GM12878 (cell line): ENCODE results near the gene CCL3. TPM values are rescaled to one million over a fixed set of nuclear protein-coding genes. Genes with fewer than 3 reads are reported as not detected.

Source experiments
- ATAC-seq: fragments of 200-7000 bp; cut with Tn5 transposase; 3 replicates; pipeline ENCODE4 v1.9.1; 2020; ENCODE audit warnings: mild to moderate bottlenecking, moderate library complexity
- BruUV-seq: library from RNA; stranded (reverse); fragments of 400-500 nt; replicated peaks from 2 replicates; lab custom pipeline; 2021; lab: Mats Ljungman, UMichigan
- CTCF ChIA-PET: fragments of 300-600 bp; sonication (Branson Sonifier 250); formaldehyde crosslinking; extraction: SDS; loops from one replicate; lab custom pipeline; 2021; ENCODE audit warnings: inconsistent platforms; lab: Yijun Ruan, JAX
- POLR2A ChIA-PET: fragments of 350-600 bp; formaldehyde crosslinking; extraction: SDS; loops from one replicate; lab custom pipeline; 2021; ENCODE audit warnings: inconsistent platforms; lab: Charles Lee
- RAD21 ChIA-PET: fragments of 300-600 bp; sonication (Branson Sonifier 250); formaldehyde crosslinking; loops from one replicate; lab custom pipeline; 2023; ENCODE audit warnings: antibody characterized with exemption; ENCODE audit not compliant: unreplicated experiment; lab: Charles Lee
- SMC1A ChIA-PET: fragments of 300-600 bp; sonication (Branson Sonifier 250); formaldehyde crosslinking; loops from one replicate; lab custom pipeline; 2023; ENCODE audit not compliant: unreplicated experiment, uncharacterized antibody; lab: Charles Lee
- DNase-seq: peaks from one replicate; pipeline ENCODE4 v3.0.0-alpha.2; 2011; ENCODE audit warnings: low read depth, low spot score
- FAIRE-seq: peaks from 3 replicates; lab custom pipeline; 2011; peaks lifted over from hg19 to GRCh38; lab: Jason Lieb, UNC
- H2AFZ ChIP-seq: 2 replicates; pipeline ENCODE4 v1.6.0; 2011; ENCODE audit warnings: low read depth, low read length, control low read depth; ENCODE audit not compliant: control insufficient read depth
- H3K27ac ChIP-seq: 2 replicates; pipeline ENCODE4 v1.5.1; 2011; ENCODE audit warnings: control low read depth; ENCODE audit not compliant: control insufficient read depth, insufficient read depth
- H3K27me3 ChIP-seq, 2 experiments: replicated peaks in 1 of 2; 2 replicates each; pipeline versions ENCODE4 v1.6.0 to v1.6.1; 2011; ENCODE audit warnings: low read length in 1 of 2; ENCODE audit not compliant: control insufficient read depth in 2 of 2, insufficient read depth in 2 of 2
- H3K36me3 ChIP-seq, 2 experiments: 2 replicates each; pipeline ENCODE4 v1.5.1; 2011; ENCODE audit warnings: low read length in 1 of 2; ENCODE audit not compliant: control insufficient read depth in 2 of 2, insufficient read depth in 2 of 2
- H3K4me1 ChIP-seq: 2 replicates; pipeline ENCODE4 v1.6.1; 2011; ENCODE audit warnings: mild to moderate bottlenecking, low read length, moderate library complexity, mixed read lengths; ENCODE audit not compliant: control insufficient read depth, insufficient read depth
- H3K4me2 ChIP-seq: 2 replicates; pipeline ENCODE4 v1.6.0; 2011; ENCODE audit warnings: control low read depth; ENCODE audit not compliant: control insufficient read depth, insufficient read depth
- H3K4me3 ChIP-seq: fragments of 200-600 bp; sonication (generic); 2 replicates; pipeline ENCODE4 v1.5.1; 2016
- H3K79me2 ChIP-seq: 2 replicates; pipeline ENCODE4 v1.6.0; 2011; ENCODE audit warnings: low read length; ENCODE audit not compliant: control insufficient read depth, insufficient read depth
- H3K9ac ChIP-seq: 2 replicates; pipeline ENCODE4 v1.8.0; 2011; ENCODE audit warnings: low read length, control low read depth, mixed read lengths; ENCODE audit not compliant: control insufficient read depth, insufficient read depth
- H3K9me3 ChIP-seq: replicated peaks from 3 replicates; pipeline ENCODE4 v1.5.1; 2011; ENCODE audit warnings: mild to moderate bottlenecking, low read length; ENCODE audit not compliant: control insufficient read depth, insufficient read depth
- H4K20me1 ChIP-seq: 2 replicates; pipeline ENCODE4 v1.6.0; 2011; ENCODE audit not compliant: control insufficient read depth, insufficient read depth
- ATF7 ChIP-seq: fragments of 450-650 bp; IDR thresholded peaks from 2 replicates; pipeline ENCODE4 v1.6.1; 2016; ENCODE audit warnings: low read depth, mild to moderate bottlenecking
- BCL3 ChIP-seq: IDR thresholded peaks from 2 replicates; pipeline ENCODE4 v1.6.1; 2011; ENCODE audit warnings: borderline replicate concordance, low read depth, mild to moderate bottlenecking, moderate library complexity, low read length; ENCODE audit not compliant: insufficient read depth, poor library complexity, severe bottlenecking
- HCFC1 ChIP-seq: fragments of 150-350 bp; IDR thresholded peaks from 2 replicates; pipeline ENCODE4 v1.6.1; 2014; ENCODE audit warnings: low read length
- LARP7 ChIP-seq: fragments of 450-650 bp; IDR thresholded peaks from 2 replicates; pipeline ENCODE4 v1.6.1; 2017; ENCODE audit warnings: mild to moderate bottlenecking
- RBBP5 ChIP-seq: fragments of 200-600 bp; sonication (generic); conservative IDR thresholded peaks from 2 replicates; pipeline ENCODE4 v1.6.1; 2016
- SIN3A ChIP-seq: IDR thresholded peaks from 2 replicates; pipeline ENCODE4 v1.6.1; 2012; ENCODE audit warnings: low read depth, low read length, improper control_type of control experiment
- SMARCA5 ChIP-seq: fragments of 450-650 bp; IDR thresholded peaks from 2 replicates; pipeline ENCODE4 v1.6.1; 2017; ENCODE audit warnings: mild to moderate bottlenecking
- TAF1 ChIP-seq: IDR thresholded peaks from 2 replicates; pipeline ENCODE4 v1.6.1; 2011; ENCODE audit warnings: mild to moderate bottlenecking, low read depth, low read length, borderline replicate concordance
- TBL1XR1 ChIP-seq: IDR thresholded peaks from 2 replicates; pipeline ENCODE4 v1.6.1; 2012; ENCODE audit warnings: low read depth, low read length, improper control_type of control experiment
- YBX1 ChIP-seq: fragments of 450-650 bp; IDR thresholded peaks from 2 replicates; pipeline ENCODE4 v1.6.1; 2016; ENCODE audit warnings: antibody characterized with exemption
- WGBS: methylation state at CpG from one replicate; pipeline ENCODE4 v1.1.6; 2016; ENCODE audit warnings: low lambda C conversion rate; ENCODE audit not compliant: insufficient replicate concordance, insufficient coverage; ENCODE audit errors: missing lambda C conversion rate; 5-methylcytosine and 5-hydroxymethylcytosine counted together
- in situ Hi-C: fragments of 300-500 bp; cut with MboI; formaldehyde crosslinking; loops from 9 replicates; pipeline ENCODE4 v1.14.3; 2018; ENCODE audit warnings: mixed read lengths
- intact Hi-C: fragments of 100-400 bp; cut with micrococcal nuclease; formaldehyde crosslinking; loops from one replicate; pipeline ENCODE4 v1.14.2; 2022; ENCODE audit not compliant: unreplicated experiment
- polyA plus RNA-seq, 11 experiments: library from polyadenylated mRNA; depleted of rRNA in 4 of 11; unstranded in 6 of 11; stranded (reverse) in 5 of 11; fragments of >200 nt; fragmentation: Nextera tagmentation in 4 of 11; fragmentation: Illumina TruSeq in 1 of 11; extraction: Ambion mirVana in 4 of 11; extraction: Trizol in 1 of 11; gene quantifications; 1 replicate in 1 of 11; 2 replicates in 10 of 11; pipeline versions ENCODE4 v1.2.1 to v1.2.3, GENCODE V29; 2011 to 2016; ENCODE audit warnings: inconsistent platforms in 2 of 11, missing spikeins in 2 of 11, low read depth in 1 of 11
- total RNA-seq, 4 experiments: library from RNA; depleted of rRNA in 3 of 4; stranded (reverse); fragments of >200 nt in 3 of 4; fragmentation: Illumina TruSeq in 1 of 4; extraction: Trizol in 1 of 4; gene quantifications; 2 replicates each; pipeline versions ENCODE4 v1.2.1 to v1.2.3, GENCODE V29; 2013 to 2021
- TF ChIP-seq, protein P1 (sequence below): IDR thresholded peaks from 2 replicates; pipeline ENCODE4 v1.6.1; 2011; ENCODE audit warnings: mild to moderate bottlenecking, low read depth, low read length, moderate library complexity; ENCODE audit not compliant: insufficient replicate concordance
- TF ChIP-seq, protein P2 (sequence below): fragments of 450-650 bp; IDR thresholded peaks from 2 replicates; pipeline ENCODE4 v1.6.1; 2014; ENCODE audit warnings: mild to moderate bottlenecking
- TF ChIP-seq, protein P3 (sequence below): fragments of 450-650 bp; conservative IDR thresholded peaks from 2 replicates; pipeline ENCODE4 v1.6.1; 2017; ENCODE audit warnings: mild to moderate bottlenecking, moderate library complexity
- TF ChIP-seq, protein P4 (sequence below): fragments of 450-650 bp; IDR thresholded peaks from 2 replicates; pipeline ENCODE4 v1.6.1; 2017; ENCODE audit warnings: mild to moderate bottlenecking, moderate library complexity

Gene CCL3
- total and polyA plus RNA-seq, 10 of the 15 experiments (the other 5 are each of a cell fraction or from before 2014, with no cell fraction given): 96.5 to 1,488 (median 199) TPM

- no peak for FAIRE-seq
- H3K4me3 ChIP-seq: no peak overlapping the region
- no peak overlapping the region for H3K27ac ChIP-seq
- peaks cover 34% of the 10 kb centered on the region for H3K4me1 ChIP-seq
- DNase-seq: no peak
- no peaks in the 10 kb centered on the region for H4K20me1 ChIP-seq
- intact Hi-C loops: loop anchor here (5.0 kb wide), 1 partner anchor 37 kb away; the partner anchor contains the start of gene CCL3
- H3K9ac ChIP-seq: no peak overlapping the region
- POLR2A ChIA-PET: interaction anchor here (1.1 to 4.4 kb wide), 2 partner anchors 12 to 56 kb away, joined by 3 to 16 read pairs; no protein-coding TSS in a partner anchor
- in situ Hi-C loops: loop anchor here (25.0 kb wide), 1 partner anchor 358 kb away; the partner anchor contains the start of gene ZNHIT3
- RAD21 ChIA-PET: interaction anchor here (1.4 to 4.5 kb wide), 3 partner anchors 11 to 40 kb away, joined by 4 to 28 read pairs (median 11); partner anchors contain the start of gene CCL3
- CTCF ChIA-PET: interaction anchor here (1.0 to 2.7 kb wide), 7 partner anchors 11 to 354 kb away, joined by 3 to 13 read pairs (median 6); no protein-coding TSS in a partner anchor
- 47% methylated on average over 1 of the region's 1 CpG for WGBS
- H2AFZ ChIP-seq: no peak overlapping the region
- H3K36me3 ChIP-seq: no peaks in the 10 kb centered on the region
- SMC1A ChIA-PET: interaction anchor here (1.0 to 11.5 kb wide), 9 partner anchors 9 to 356 kb away, joined by 3 to 128 read pairs (median 4); partner anchors contain the start of gene CCL3
- no peaks in the 10 kb centered on the region for H3K79me2 ChIP-seq
- H3K4me2 ChIP-seq: no peak overlapping the region
- BruUV-seq: no TSS peak
- peaks cover 18% of the 10 kb centered on the region for H3K9me3 ChIP-seq
- no peak for ATAC-seq
- no peaks in the 10 kb centered on the region for H3K27me3 ChIP-seq
- TF ChIP-seq YBX1 (no peak), ATF7 (no peak), TBL1XR1 (no peak), SMARCA5 (no peak), HCFC1 (no peak), SIN3A (no peak), LARP7 (no peak), TAF1 (no peak), RBBP5 (no peak), BCL3 (no peak)
- TF ChIP-seq, protein P1, sequence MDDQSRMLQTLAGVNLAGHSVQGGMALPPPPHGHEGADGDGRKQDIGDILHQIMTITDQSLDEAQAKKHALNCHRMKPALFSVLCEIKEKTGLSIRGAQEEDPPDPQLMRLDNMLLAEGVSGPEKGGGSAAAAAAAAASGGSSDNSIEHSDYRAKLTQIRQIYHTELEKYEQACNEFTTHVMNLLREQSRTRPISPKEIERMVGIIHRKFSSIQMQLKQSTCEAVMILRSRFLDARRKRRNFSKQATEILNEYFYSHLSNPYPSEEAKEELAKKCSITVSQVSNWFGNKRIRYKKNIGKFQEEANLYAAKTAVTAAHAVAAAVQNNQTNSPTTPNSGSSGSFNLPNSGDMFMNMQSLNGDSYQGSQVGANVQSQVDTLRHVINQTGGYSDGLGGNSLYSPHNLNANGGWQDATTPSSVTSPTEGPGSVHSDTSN: no peak
- TF ChIP-seq, protein P2, sequence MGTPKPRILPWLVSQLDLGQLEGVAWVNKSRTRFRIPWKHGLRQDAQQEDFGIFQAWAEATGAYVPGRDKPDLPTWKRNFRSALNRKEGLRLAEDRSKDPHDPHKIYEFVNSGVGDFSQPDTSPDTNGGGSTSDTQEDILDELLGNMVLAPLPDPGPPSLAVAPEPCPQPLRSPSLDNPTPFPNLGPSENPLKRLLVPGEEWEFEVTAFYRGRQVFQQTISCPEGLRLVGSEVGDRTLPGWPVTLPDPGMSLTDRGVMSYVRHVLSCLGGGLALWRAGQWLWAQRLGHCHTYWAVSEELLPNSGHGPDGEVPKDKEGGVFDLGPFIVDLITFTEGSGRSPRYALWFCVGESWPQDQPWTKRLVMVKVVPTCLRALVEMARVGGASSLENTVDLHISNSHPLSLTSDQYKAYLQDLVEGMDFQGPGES: no peak
- TF ChIP-seq, protein P3, sequence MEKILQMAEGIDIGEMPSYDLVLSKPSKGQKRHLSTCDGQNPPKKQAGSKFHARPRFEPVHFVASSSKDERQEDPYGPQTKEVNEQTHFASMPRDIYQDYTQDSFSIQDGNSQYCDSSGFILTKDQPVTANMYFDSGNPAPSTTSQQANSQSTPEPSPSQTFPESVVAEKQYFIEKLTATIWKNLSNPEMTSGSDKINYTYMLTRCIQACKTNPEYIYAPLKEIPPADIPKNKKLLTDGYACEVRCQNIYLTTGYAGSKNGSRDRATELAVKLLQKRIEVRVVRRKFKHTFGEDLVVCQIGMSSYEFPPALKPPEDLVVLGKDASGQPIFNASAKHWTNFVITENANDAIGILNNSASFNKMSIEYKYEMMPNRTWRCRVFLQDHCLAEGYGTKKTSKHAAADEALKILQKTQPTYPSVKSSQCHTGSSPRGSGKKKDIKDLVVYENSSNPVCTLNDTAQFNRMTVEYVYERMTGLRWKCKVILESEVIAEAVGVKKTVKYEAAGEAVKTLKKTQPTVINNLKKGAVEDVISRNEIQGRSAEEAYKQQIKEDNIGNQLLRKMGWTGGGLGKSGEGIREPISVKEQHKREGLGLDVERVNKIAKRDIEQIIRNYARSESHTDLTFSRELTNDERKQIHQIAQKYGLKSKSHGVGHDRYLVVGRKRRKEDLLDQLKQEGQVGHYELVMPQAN: no peak
- TF ChIP-seq, protein P4, sequence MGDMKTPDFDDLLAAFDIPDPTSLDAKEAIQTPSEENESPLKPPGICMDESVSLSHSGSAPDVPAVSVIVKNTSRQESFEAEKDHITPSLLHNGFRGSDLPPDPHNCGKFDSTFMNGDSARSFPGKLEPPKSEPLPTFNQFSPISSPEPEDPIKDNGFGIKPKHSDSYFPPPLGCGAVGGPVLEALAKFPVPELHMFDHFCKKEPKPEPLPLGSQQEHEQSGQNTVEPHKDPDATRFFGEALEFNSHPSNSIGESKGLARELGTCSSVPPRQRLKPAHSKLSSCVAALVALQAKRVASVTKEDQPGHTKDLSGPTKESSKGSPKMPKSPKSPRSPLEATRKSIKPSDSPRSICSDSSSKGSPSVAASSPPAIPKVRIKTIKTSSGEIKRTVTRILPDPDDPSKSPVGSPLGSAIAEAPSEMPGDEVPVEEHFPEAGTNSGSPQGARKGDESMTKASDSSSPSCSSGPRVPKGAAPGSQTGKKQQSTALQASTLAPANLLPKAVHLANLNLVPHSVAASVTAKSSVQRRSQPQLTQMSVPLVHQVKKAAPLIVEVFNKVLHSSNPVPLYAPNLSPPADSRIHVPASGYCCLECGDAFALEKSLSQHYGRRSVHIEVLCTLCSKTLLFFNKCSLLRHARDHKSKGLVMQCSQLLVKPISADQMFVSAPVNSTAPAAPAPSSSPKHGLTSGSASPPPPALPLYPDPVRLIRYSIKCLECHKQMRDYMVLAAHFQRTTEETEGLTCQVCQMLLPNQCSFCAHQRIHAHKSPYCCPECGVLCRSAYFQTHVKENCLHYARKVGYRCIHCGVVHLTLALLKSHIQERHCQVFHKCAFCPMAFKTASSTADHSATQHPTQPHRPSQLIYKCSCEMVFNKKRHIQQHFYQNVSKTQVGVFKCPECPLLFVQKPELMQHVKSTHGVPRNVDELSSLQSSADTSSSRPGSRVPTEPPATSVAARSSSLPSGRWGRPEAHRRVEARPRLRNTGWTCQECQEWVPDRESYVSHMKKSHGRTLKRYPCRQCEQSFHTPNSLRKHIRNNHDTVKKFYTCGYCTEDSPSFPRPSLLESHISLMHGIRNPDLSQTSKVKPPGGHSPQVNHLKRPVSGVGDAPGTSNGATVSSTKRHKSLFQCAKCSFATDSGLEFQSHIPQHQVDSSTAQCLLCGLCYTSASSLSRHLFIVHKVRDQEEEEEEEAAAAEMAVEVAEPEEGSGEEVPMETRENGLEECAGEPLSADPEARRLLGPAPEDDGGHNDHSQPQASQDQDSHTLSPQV: no peak
These were observed 39.7 kb upstream of the CCL3 start for GRCh38 chr17:36129616-36130015.
